ENCODE measurements around the gene CREB5.

CREB5 gene

DNA sequence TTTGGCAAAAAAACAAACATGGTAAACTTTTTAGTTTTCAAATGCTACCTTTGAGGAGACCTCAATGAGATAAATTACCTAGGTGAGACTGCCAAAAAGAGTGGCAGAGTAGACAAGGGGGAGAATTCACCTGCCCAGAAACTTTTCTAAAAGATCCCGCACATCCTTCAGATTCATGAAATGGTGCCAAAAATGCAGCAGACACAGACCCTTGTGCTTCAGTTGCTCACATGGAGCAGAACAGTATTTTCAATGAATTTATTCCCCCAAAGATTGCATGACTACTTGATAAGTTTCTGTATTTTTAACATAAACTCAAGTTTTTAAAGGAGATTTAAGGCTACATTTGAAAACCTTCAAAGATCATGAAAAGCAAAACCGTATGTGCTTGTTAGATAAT lies 275.9 kb downstream of the CREB5 start:
- TF ChIP-seq, protein P1, sequence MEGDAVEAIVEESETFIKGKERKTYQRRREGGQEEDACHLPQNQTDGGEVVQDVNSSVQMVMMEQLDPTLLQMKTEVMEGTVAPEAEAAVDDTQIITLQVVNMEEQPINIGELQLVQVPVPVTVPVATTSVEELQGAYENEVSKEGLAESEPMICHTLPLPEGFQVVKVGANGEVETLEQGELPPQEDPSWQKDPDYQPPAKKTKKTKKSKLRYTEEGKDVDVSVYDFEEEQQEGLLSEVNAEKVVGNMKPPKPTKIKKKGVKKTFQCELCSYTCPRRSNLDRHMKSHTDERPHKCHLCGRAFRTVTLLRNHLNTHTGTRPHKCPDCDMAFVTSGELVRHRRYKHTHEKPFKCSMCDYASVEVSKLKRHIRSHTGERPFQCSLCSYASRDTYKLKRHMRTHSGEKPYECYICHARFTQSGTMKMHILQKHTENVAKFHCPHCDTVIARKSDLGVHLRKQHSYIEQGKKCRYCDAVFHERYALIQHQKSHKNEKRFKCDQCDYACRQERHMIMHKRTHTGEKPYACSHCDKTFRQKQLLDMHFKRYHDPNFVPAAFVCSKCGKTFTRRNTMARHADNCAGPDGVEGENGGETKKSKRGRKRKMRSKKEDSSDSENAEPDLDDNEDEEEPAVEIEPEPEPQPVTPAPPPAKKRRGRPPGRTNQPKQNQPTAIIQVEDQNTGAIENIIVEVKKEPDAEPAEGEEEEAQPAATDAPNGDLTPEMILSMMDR (IDR thresholded peaks at IDR 0.05; ENCODE audit: control extremely low read depth, extremely low read depth, low read depth, missing control alignments): no peak
- ChIA-PET POLR2A (interaction anchor here (1.3 kb wide), 1 partner anchor 178 kb away, joined by 4 read pairs; no protein-coding TSS in a partner anchor), CTCF (interaction anchor here (1.3 kb wide), 1 partner anchor 60 kb away, joined by 3 read pairs; no protein-coding TSS in a partner anchor)
- DNase-seq (ENCODE audit: extremely low spot score): no peak

DNA sequence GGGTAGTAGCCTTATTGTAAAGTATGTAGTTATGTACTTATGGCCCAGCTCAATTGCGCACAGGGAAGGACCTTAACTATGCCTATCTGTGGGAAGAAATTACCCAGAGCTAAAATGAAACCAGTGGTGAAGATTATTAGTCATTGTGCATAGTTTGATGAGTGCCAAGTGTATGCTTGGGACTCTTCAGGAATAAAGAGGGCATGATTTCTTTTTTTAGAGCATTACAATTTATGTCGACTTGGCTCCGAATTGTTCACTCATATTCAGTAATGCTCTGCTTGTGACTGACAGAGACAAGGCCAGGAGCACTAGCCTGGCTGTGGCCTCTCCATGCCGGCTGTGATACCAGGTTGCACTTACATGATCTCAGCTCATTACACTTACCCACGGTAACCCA lies 276.3 kb downstream of the CREB5 start:
- TF ChIP-seq, protein P1 (IDR thresholded peaks at IDR 0.05; ENCODE audit: control extremely low read depth, extremely low read depth, low read depth, missing control alignments): no peak
- ChIA-PET POLR2A (interaction anchor here (1.3 kb wide), 1 partner anchor 179 kb away, joined by 4 read pairs; no protein-coding TSS in a partner anchor), CTCF (interaction anchor here (1.3 kb wide), 1 partner anchor 60 kb away, joined by 3 read pairs; no protein-coding TSS in a partner anchor)
- no peak for DNase-seq (ENCODE audit: extremely low spot score)

DNA sequence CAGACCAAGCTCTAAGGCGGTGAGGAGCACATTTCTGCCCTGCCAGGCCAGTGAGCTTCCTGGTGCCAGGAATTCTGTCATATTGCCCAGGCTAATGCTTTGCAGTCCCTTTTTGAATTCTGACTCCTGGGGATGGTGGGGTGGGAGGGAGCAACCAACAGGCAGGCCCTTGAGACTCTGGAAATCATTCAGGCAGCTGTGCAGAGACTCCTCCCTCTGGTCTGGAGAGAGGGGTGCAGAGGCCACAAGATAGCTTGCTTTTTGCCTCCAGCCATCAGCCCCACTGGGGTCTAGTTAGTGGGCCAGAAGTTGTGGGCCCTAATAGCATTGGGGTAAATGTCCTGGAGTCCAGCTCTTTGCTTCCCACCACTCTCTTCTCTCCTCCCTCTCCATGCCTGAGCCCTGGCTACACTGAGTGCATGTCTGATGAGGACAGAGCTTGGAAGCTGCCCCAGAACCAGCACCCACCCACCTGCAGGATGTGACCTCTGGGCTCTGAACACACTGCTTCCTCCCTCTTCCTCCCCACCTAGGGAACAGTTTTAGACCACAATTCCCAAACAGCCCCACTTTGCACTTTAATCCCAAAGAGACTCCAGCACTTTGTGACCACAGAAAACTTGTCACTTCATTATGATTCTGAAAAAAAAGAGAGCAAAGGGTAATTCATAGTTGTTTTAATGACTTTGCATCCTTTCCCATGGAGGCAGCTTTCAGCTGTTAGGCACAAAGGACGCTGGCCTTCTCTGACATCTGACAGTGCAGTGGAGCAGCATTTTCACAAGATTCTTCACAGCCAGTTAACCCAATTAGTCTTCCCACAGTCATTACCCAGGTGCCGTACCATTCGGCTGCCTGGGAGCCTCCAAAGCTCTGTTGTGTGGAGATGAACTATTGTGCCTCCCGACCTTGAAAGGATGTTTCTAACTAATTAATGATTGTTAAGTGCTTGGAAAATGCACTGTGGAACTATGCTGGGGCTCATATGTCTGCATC lies 283.3 kb downstream of the CREB5 start:
- ChIA-PET POLR2A (interaction anchor here (1.1 kb wide), 1 partner anchor 10 kb away, joined by 6 read pairs; no protein-coding TSS in a partner anchor), CTCF (interaction anchor here (0.9 to 1.8 kb wide), 5 partner anchors 10 to 80 kb away, joined by 3 to 5 read pairs (median 3); no protein-coding TSS in a partner anchor)
- TF ChIP-seq, protein P1 (IDR thresholded peaks at IDR 0.05; ENCODE audit: control extremely low read depth, extremely low read depth, low read depth, missing control alignments): no peak
- DNase-seq (ENCODE audit: extremely low spot score): no peak

DNA sequence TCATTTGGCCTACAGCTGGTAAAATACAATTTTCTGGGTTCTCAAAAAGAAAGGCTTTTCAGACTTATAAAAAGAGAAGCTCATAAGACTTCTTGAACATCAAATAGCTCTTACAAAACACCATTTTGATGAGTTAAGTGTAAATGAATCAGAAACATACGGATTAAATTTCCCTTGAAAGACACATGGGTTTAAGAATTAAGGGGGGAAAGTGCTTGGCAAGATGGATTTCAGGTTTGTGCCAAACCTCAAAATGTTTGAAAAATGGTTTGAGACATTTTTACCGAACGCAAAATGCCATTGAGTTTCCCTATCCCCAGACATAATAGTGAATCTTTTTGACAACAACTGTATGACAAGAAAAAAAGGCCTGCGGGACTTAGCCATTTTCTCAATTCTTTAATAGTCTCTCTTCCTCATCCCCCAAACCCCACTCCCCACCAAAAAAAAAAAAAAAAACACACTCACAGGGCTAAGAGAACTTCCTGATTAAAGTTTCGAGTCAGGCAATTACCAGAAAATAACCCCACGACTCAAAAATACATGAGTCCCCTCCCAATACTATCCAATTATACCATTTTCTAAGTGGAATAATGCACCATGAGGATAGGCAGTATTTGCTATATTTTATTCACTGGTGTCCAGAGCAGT lies 285.7 kb downstream of the CREB5 start:
- no peak for DNase-seq (ENCODE audit: extremely low spot score)
- ChIA-PET POLR2A (interaction anchor here (1.0 kb wide), 1 partner anchor 118 kb away, joined by 3 read pairs; no protein-coding TSS in a partner anchor), CTCF (interaction anchor here (0.7 to 1.6 kb wide), 3 partner anchors 13 to 48 kb away, joined by 3 to 4 read pairs (median 3); no protein-coding TSS in a partner anchor)
- TF ChIP-seq, protein P1 (IDR thresholded peaks at IDR 0.05; ENCODE audit: control extremely low read depth, extremely low read depth, low read depth, missing control alignments): no peak

DNA sequence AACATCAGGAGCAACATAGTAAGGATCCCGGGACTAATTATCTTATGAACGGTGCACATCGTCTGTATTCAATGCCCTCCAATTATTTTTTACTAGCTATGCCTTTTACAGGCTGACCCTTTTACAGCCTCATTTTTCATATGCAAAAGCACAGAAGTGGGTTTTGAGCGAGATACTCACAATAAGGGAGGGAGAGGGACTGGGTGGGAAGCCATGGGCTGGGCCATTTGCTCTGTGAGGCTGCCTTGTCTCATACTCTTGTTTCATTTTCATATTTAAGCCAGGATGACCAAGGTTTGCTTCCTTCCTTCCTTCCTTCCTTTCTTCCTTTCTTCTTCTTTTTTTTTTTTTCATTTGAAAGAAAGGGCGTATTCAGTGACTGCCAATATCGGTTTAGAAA lies 286.5 kb downstream of the CREB5 start:
- DNase-seq (ENCODE audit: extremely low spot score): no peak
- POLR2A ChIA-PET: no interaction called here
- TF ChIP-seq, protein P1 (IDR thresholded peaks at IDR 0.05; ENCODE audit: control extremely low read depth, extremely low read depth, low read depth, missing control alignments): no peak
- CTCF ChIA-PET: interaction anchor here (0.7 to 1.6 kb wide), 3 partner anchors 13 to 49 kb away, joined by 3 to 4 read pairs (median 3); no protein-coding TSS in a partner anchor

DNA sequence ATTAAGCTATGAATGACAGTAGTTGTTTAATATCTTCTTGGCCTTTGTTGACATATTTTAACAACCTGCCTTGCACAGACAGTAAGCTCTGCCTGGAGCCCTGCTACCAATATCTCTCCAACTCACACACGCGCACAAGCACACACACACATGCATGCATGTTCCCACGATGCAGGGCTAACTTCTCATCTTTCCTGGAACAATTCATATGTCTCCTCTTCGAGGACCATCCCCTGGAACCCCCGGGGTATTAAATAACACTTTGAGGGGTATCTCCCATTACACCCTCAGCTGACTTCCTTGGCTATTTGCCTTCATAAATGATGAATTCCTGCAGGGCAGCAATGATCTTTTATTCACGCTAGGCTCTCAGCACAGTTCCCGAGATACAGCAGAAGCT lies 287.8 kb downstream of the CREB5 start:
- DNase-seq (ENCODE audit: extremely low spot score): no peak
- CTCF ChIA-PET: interaction anchor here (0.7 to 2.7 kb wide), 12 partner anchors 8 to 312 kb away, joined by 3 to 8 read pairs (median 4); no protein-coding TSS in a partner anchor
- TF ChIP-seq, protein P1 (IDR thresholded peaks at IDR 0.05; ENCODE audit: control extremely low read depth, extremely low read depth, low read depth, missing control alignments): no peak
- POLR2A ChIA-PET: interaction anchor here (0.7 kb wide), 1 partner anchor 122 kb away, joined by 3 read pairs; no protein-coding TSS in a partner anchor
